Epithelial cell of proximal tubule (primary cell): ENCODE results near the gene SKP2. TPM values are rescaled to one million over a fixed set of nuclear protein-coding genes. Genes with fewer than 3 reads are reported as not detected.

Experiments used
- DNase-seq: peaks from one replicate; pipeline ENCODE4 v3.0.0-alpha.2; 2011; ENCODE audit warnings: low read depth
- H3K4me3 ChIP-seq: 2 replicates; pipeline ENCODE4 v1.5.1; 2011; ENCODE audit warnings: low read depth, mild to moderate bottlenecking, low read length
- CTCF ChIP-seq: conservative IDR thresholded peaks from 2 replicates; pipeline ENCODE4 v1.5.1; 2012; ENCODE audit warnings: low read depth, mild to moderate bottlenecking, low read length
- total RNA-seq: library from RNA; depleted of rRNA; stranded (reverse); fragments of >200 nt; gene quantifications from 2 replicates; pipeline ENCODE4 v1.2.3, GENCODE V29; 2015

The SKP2 gene
- total RNA-seq, 1 donor from 2014 or later: 25.2 TPM

DNA sequence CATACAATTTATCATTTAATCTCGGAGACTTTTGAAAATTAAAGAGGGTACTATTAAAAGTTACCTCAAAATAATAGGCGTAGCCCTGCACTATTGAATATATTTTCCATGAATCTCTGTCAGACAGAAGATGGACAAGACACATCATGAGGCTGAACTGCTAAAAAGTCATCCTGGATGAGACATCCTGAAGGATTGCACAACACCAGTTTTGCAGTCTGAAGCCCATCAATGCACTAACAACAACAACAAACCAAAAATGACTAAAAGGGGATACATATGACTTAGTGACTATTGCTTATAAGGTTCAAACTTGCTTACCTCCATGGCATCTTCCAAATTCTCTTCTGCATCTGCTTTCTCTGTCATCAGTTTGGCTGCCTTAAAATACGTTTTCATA lies 15.9 kb upstream of the SKP2 start:
- no peak for TF ChIP-seq CTCF
- no peak overlapping the region for H3K4me3 ChIP-seq

DNA sequence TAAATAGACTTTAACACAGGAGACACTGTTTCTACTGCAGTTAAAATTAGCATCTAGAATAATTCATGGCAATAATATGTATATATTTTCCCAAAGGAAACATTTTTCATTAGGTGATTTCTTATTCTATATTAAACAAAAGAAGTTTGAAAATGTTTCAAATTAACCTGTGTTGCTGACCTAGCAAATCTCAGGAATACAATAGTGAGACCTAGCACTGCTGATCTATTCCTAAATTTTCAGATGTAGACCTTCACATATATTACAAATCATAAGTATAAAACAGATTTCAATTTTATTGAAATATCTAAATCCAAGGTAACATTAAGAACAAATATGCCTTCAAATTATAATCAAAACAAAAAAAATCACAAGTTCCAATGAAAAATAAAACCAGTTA lies 15.3 kb upstream of the SKP2 start:
- H3K4me3 ChIP-seq: no peak overlapping the region
- no peak for DNase-seq
- TF ChIP-seq CTCF: no peak

More for the DNA sequence above, 15.9 kb upstream of the SKP2 start:
- no peak for DNase-seq

GRCh38 chr5:36138900-36139683 lies 12.8 kb upstream of the SKP2 start:
- TF ChIP-seq CTCF: no peak
- DNase-seq: no peak

DNA sequence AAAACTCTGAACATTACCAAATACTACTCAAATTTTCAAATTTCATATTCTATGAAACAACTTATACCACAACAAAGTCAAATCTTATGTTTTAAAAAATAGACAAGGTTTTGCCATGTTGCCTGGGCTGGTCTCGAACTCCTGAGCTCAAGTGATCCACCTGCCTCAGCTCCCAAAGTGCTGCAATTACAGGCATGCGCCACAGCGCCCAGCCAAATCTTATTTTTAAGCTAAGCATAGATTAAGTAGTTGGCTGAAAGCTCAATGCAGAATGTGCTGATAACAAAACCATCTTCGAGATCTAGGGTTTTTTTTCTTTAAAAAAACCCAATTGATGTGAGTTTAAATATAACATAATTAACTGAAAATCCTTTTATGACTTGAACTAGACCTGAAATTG lies 6.6 kb upstream of the SKP2 start:
- H3K4me3 ChIP-seq: no peak overlapping the region
- TF ChIP-seq CTCF: no peak
- DNase-seq: no peak

More at GRCh38 chr5:36138900-36139683, 12.8 kb upstream of the SKP2 start:
- no peak overlapping the region for H3K4me3 ChIP-seq

DNA sequence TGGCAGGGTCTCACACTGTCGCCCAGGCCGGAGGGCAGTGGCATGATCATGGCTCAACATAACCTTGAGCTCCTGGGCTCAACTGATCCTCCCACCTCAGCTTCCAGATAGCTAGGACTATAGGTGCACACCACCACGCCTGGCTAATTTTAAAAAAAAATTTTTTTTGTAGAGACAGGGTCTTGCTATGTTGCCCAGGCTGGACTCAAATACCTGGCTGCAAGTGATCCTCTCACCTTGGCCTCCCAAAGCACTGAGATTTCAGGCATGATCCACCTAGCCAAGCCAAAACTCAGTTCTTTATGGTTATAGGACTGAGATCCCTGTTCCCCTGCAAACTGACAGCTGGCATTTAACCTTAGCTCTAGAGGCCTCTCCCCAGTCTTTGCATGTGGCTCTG lies 5.5 kb upstream of the SKP2 start:
- TF ChIP-seq CTCF: no peak
- DNase-seq: no peak

DNA sequence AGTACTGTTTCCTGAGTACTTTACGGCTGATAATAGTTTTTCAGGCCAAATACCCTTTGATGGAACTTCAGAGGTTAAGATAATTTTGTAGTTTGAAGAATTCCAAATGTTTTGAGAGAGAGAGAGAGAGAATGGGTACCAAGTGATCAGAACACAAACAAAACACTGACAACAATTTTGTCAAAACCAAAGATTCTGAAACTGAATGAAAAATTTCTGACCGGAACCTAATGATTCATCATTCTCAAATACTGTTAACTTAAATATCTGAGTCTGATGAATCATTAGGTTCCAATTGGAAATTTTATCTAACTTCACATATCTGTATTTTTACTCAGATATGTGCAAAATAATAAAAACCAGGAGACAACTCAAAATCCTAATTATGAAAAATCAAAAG lies 4.2 kb upstream of the SKP2 start:
- DNase-seq: no peak
- no peak overlapping the region for H3K4me3 ChIP-seq
- TF ChIP-seq CTCF: no peak

More for the DNA sequence above, 5.5 kb upstream of the SKP2 start:
- H3K4me3 ChIP-seq: no peak overlapping the region

- no peak for DNase-seq
- TF ChIP-seq CTCF: no peak
- peak overlapping the region; percentile 71 for H3K4me3 ChIP-seq
Observed at GRCh38 chr5:36150676-36151433, 1.1 kb upstream of the SKP2 start.
